Psoas muscle (tissue), 8 donors: ENCODE results near the gene CCND3. TPM values are rescaled to one million over a fixed set of nuclear protein-coding genes. Genes with fewer than 3 reads are reported as not detected.

Experiments used
- ATAC-seq, 4 donors: fragments of 200-7000 bp; cut with Tn5 transposase; one replicate each; pipeline ENCODE4 v1.9.1; 2020; ENCODE audit warnings: moderate library complexity in 3 of 4, mild to moderate bottlenecking in 2 of 4
- DNase-seq, 2 donors: peaks; one replicate each; pipeline ENCODE4 v3.0.0-alpha.2; 2020
- H3K27ac ChIP-seq: fragments of 200-600 bp; one replicate; pipeline ENCODE4 v1.8.0; 2022
- H3K27me3 ChIP-seq, 3 donors: fragments of 200-600 bp in 1 of 3; one replicate each; pipeline versions ENCODE4 v1.6.1 to v1.8.0; 2013 to 2022; ENCODE audit warnings: low read length in 2 of 3, mild to moderate bottlenecking in 2 of 3, moderate library complexity in 1 of 3; ENCODE audit not compliant: insufficient read depth in 3 of 3
- H3K36me3 ChIP-seq, 2 donors: fragments of 200-600 bp in 1 of 2; one replicate each; pipeline versions ENCODE4 v1.6.1 to v1.8.0; 2013 to 2022; ENCODE audit warnings: low read depth in 1 of 2, mild to moderate bottlenecking in 1 of 2, moderate library complexity in 1 of 2; ENCODE audit not compliant: insufficient read depth in 1 of 2
- H3K4me1 ChIP-seq: fragments of 200-600 bp; one replicate; pipeline ENCODE4 v1.8.0; 2022
- H3K4me3 ChIP-seq: fragments of 200-600 bp; one replicate; pipeline ENCODE4 v1.8.0; 2022; ENCODE audit warnings: mild to moderate bottlenecking
- H3K9me3 ChIP-seq: fragments of 200-600 bp; one replicate; pipeline ENCODE4 v1.8.0; 2022
- WGBS, 3 donors: extraction: QIAGEN DNeasy Blood & Tissue Kit; methylation state at CpG; one replicate each; pipeline versions ENCODE4 v1.1.6 to v1.1.7; 2013; 5-methylcytosine and 5-hydroxymethylcytosine counted together
- intact Hi-C, 2 donors: fragments of 100-400 bp; cut with DNase I; formaldehyde crosslinking; loops; one replicate each; pipeline versions ENCODE4 v1.11.0 to v1.14.2; 2022
- polyA plus RNA-seq, 3 donors: library from polyadenylated mRNA; stranded (reverse); fragments of 200-250 nt; gene quantifications; one replicate each; pipeline ENCODE4 v1.2.3, GENCODE V29; 2013
- total RNA-seq, 4 donors: library from RNA; stranded (reverse); fragmentation: NEBNext Ultra II Directional in 2 of 4; extraction: Animal tissue kit (Norgen Biotek cat#: 25700) in 2 of 4; gene quantifications; one replicate each; pipeline versions ENCODE4 v1.2.1 to v1.2.4, GENCODE V29; 2021 to 2023
- TF ChIP-seq, protein P1 (sequence below): fragments of 200-600 bp; IDR thresholded peaks from one replicate; pipeline ENCODE4 v1.8.0; 2022; ENCODE audit warnings: antibody characterized with exemption
- donor health status: healthy with polysubstance abuse.
- donor health status: DM: no; HTN: no; CAD: no; lungs with moderate emphysema.
- donor health status: Bipolar disorder and iron deficiency.
- donor health status: healthy.
- donor health status: DM: yes; HTN: yes; CAD: no.
- donor health status: DM: no; HTN: no; CAD: no.
- donor health status: DM: no; HTN: no; CAD: no.
- donor health status: DM: yes; HTN: yes; CAD: no.

CCND3 gene
- total and polyA plus RNA-seq, 7 donors = 9.2 to 29.1 (median 19.9) TPM

- H3K27ac ChIP-seq = no peak overlapping the region
- H3K27me3 ChIP-seq = no peaks in the 10 kb centered on the region
- ATAC-seq = no peak
- no peaks in the 10 kb centered on the region for H3K36me3 ChIP-seq
- H3K4me3 ChIP-seq = no peak overlapping the region
- no peaks in the 10 kb centered on the region for H3K9me3 ChIP-seq
- intact Hi-C loops = no loop called here
- no peaks in the 10 kb centered on the region for H3K4me1 ChIP-seq
- TF ChIP-seq, protein P1, sequence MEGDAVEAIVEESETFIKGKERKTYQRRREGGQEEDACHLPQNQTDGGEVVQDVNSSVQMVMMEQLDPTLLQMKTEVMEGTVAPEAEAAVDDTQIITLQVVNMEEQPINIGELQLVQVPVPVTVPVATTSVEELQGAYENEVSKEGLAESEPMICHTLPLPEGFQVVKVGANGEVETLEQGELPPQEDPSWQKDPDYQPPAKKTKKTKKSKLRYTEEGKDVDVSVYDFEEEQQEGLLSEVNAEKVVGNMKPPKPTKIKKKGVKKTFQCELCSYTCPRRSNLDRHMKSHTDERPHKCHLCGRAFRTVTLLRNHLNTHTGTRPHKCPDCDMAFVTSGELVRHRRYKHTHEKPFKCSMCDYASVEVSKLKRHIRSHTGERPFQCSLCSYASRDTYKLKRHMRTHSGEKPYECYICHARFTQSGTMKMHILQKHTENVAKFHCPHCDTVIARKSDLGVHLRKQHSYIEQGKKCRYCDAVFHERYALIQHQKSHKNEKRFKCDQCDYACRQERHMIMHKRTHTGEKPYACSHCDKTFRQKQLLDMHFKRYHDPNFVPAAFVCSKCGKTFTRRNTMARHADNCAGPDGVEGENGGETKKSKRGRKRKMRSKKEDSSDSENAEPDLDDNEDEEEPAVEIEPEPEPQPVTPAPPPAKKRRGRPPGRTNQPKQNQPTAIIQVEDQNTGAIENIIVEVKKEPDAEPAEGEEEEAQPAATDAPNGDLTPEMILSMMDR = no peak
- WGBS, 3 donors = 66 to 80% (median 75%) methylated on average over 4 of the region's 4 CpGs
- no peak for DNase-seq
Observed at GRCh38 chr6:41957117-41957516, 15.5 kb upstream of the CCND3 start.

- H3K9me3 ChIP-seq = no peaks in the 10 kb centered on the region
- H3K4me3 ChIP-seq = no peak overlapping the region
- TF ChIP-seq, protein P1 = no peak
- no peaks in the 10 kb centered on the region for H3K27me3 ChIP-seq
- H3K4me1 ChIP-seq = no peaks in the 10 kb centered on the region
- no peak for ATAC-seq
- WGBS, 3 donors = 78 to 93% (median 82%) methylated on average over 2 of the region's 2 CpGs
- no peaks in the 10 kb centered on the region for H3K36me3 ChIP-seq
- intact Hi-C loops = no loop called here
- DNase-seq = no peak
- H3K27ac ChIP-seq = no peak overlapping the region
Observed at GRCh38 chr6:41955412-41955811, 13.8 kb upstream of the CCND3 start.

GRCh38 chr6:41954668-41955067, 13.1 kb upstream of the CCND3 start:
- Histone ChIP-seq H3K4me3 (no peak overlapping the region), H3K27me3 (no peaks in the 10 kb centered on the region), H3K4me1 (no peaks in the 10 kb centered on the region), H3K36me3 (no peaks in the 10 kb centered on the region), H3K9me3 (no peaks in the 10 kb centered on the region), H3K27ac (no peak overlapping the region)
- DNase-seq (no peak), ATAC-seq (no peak)
- intact Hi-C loops = no loop called here
- 80 to 90% (median 82%) methylated on average over 2 of the region's 2 CpGs for WGBS, 3 donors
- TF ChIP-seq, protein P1 = no peak

- 72 to 80% (median 77%) methylated on average over 10 of the region's 10 CpGs for WGBS, 3 donors
Observed at GRCh38 chr6:41947581-41948220, 6.1 kb upstream of the CCND3 start.

More at GRCh38 chr6:41947581-41948220, 6.1 kb upstream of the CCND3 start:
- intact Hi-C loops = no loop called here
- Histone ChIP-seq H3K9me3 (no peaks in the 10 kb centered on the region), H3K4me1 (peaks cover 2% of the 10 kb centered on the region), H3K27me3 (no peaks in the 10 kb centered on the region), H3K4me3 (no peak overlapping the region), H3K36me3 (no peaks in the 10 kb centered on the region), H3K27ac (no peak overlapping the region)
- no peak for DNase-seq
- TF ChIP-seq, protein P1 = no peak
- ATAC-seq = no peak
